VCaP (cell line): ENCODE data around the gene TMPRSS2.
"Not testable (repeated sequence)": the region's sequence is repeated elsewhere in the genome, so short reads cannot be mapped to it uniquely, and the experiment has no call there.

ENCODE experiments used
- H3K27ac ChIP-seq: fragments of 450-650 bp; 2 replicates; pipeline ENCODE4 v1.5.1; 2017
- CTCF ChIP-seq: fragments of 450-650 bp; conservative IDR thresholded peaks from 2 replicates; pipeline ENCODE4 v1.5.1; 2017; ENCODE audit warnings: mild to moderate bottlenecking, moderate library complexity

The TMPRSS2 gene

DNA sequence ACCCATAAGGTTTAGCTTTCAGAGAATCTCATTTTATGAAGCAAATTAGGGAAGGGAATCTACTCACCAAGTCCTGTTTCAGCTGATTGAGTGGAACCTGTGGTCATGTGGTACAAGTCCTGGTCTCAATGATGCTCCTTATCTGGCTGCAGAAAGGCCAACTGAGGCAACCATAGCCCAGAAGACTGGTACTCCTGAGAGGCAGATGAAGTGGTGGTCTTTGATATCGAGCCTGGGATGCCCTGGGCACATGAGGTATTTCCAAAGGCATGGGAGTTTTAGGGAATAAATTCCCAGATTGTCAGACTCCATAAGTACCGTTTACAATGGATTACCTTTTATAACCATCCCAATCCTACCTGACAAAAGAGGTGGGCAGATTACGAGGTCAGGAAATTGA lies 78.7 kb downstream of the TMPRSS2 start:
- no peak for TF ChIP-seq CTCF

DNA sequence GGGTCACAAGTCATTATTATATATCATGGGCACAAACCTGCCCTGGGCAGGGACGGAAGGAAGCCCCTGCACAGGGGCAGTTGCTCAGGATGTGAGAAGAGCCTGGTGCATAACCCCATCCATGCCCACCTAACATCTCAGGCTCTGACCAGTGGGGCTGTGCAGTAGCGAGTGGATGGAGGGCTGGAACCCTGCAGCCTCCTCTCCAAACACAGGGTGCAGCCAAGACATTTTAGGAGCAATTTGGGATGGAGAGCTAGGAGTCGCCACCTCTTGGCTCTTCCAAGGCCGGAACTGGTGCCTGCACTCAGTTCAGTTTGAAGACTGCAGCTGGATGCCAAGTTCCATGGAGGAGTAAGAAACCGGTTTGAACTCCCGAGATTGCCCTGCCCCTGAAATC lies 79.1 kb downstream of the TMPRSS2 start:
- TF ChIP-seq CTCF: no peak
- no peak overlapping the region for H3K27ac ChIP-seq

More for the DNA sequence above, 78.7 kb downstream of the TMPRSS2 start:
- H3K27ac ChIP-seq: no peak overlapping the region

GRCh38 chr21:41428311-41428710 lies 79.6 kb downstream of the TMPRSS2 start:
- H3K27ac ChIP-seq: no peak overlapping the region
- TF ChIP-seq CTCF: no peak

- H3K27ac ChIP-seq: no peak overlapping the region
- no peak for TF ChIP-seq CTCF
Measured at GRCh38 chr21:41427556-41427955, 80.4 kb downstream of the TMPRSS2 start.

DNA sequence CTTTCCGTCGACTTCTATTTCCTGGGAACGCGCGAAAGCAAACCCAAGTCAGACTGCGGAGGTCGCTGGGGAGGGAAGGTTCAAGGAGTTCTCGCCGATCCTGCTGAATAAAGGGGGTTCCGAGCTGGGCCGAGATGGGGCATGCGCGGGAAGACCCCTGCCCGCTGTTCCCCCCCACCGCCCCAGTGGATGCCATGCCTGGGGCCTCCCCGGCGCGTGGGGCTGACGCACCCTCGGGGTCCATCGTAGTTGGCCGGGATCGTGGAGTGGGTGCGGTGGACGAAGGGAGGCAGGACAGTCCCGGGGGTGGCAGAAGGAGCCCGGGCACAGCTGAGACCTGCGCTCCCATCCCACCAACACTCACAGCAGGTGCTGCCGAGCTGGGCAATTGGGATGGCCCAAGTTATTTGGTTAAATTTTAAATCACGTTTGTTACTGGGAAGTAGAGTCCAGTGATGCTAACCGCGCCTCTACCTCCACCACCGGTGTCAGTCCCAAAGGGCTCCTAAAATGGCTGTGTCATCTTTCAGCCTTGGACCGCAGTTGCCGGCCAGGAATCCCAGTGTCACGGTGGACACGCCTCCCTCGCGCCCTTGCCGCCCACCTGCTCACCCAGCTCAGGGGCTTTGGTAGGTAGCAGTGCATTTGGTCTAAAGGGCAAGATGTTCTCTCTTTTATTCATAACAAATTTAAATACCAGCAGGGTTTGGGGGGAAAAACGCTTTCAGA lies 81.1 kb downstream of the TMPRSS2 start:
- no peak for TF ChIP-seq CTCF
- H3K27ac ChIP-seq: peak overlapping the region; percentile 42; the same call in 1 of the 2 replicates

- H3K27ac ChIP-seq: peak within 1 kb of the TSS; percentile 42; the same call in 1 of the 2 replicates
- TF ChIP-seq CTCF: no peak
Measured at GRCh38 chr21:41425954-41426675, 81.8 kb downstream of the TMPRSS2 start, which contains the start of gene MX1. TSS of gene MX1 (plus strand) at chr21:41426239. CDS start at chr21:41432071, 5,832 bp downstream.

DNA sequence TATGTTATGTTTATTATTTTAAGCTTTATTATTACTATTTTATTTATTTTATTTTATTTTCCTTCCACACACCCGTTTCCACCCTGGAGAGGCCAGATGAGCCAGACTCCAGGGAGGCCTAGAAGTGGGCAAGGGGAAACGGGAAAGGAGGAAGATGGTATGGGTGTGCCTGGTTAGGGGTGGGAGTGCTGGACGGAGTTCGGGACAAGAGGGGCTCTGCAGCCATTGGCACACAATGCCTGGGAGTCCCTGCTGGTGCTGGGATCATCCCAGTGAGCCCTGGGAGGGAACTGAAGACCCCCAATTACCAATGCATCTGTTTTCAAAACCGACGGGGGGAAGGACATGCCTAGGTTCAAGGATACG lies 82.4 kb downstream of the TMPRSS2 start:
- TF ChIP-seq CTCF: no peak

GRCh38 chr21:41423305-41423636 lies 84.7 kb downstream of the TMPRSS2 start:
- H3K27ac ChIP-seq: not testable (repeated sequence)

More for the DNA sequence above, 82.4 kb downstream of the TMPRSS2 start:
- H3K27ac ChIP-seq: peak overlapping the region; percentile 42; the same call in 1 of the 2 replicates
